GM12878 (cell line): ENCODE data around the gene CD48. TPM values are rescaled to one million over a fixed set of nuclear protein-coding genes. Genes with fewer than 3 reads are reported as not detected.

ENCODE experiments used
- ASH2L ChIP-seq: fragments of 300-600, 200-600 bp; sonication (generic); IDR thresholded peaks from 2 replicates; pipeline ENCODE4 v1.6.1; 2017; ENCODE audit warnings: low read depth, mild to moderate bottlenecking, borderline replicate concordance
- BCL11A ChIP-seq: IDR thresholded peaks from 2 replicates; pipeline ENCODE4 v1.6.1; 2011; ENCODE audit warnings: low read depth, low read length
- BHLHE40 ChIP-seq, 2 experiments: fragments of 450-650 bp in 1 of 2; IDR thresholded peaks; 2 replicates each; pipeline ENCODE4 v1.6.1; 2011 to 2017; ENCODE audit warnings: low read depth in 2 of 2, borderline replicate concordance in 1 of 2, improper control_type of control experiment in 1 of 2, low read length in 1 of 2, mild to moderate bottlenecking in 1 of 2
- CBX3 ChIP-seq: fragments of 200-600 bp; sonication (generic); IDR thresholded peaks from 2 replicates; pipeline ENCODE4 v1.6.1; 2016; ENCODE audit warnings: low read depth, borderline replicate concordance
- CHD2 ChIP-seq: IDR thresholded peaks from 2 replicates; pipeline ENCODE4 v1.6.1; 2011; ENCODE audit warnings: low read depth, low read length, improper control_type of control experiment, borderline replicate concordance
- CTCF ChIP-seq, 3 experiments: IDR thresholded peaks in 2 of 3; conservative IDR thresholded peaks in 1 of 3; 2 replicates each; pipeline ENCODE4 v1.5.1; 2011; ENCODE audit warnings: low read depth in 3 of 3, low read length in 3 of 3, mild to moderate bottlenecking in 3 of 3, control low read depth in 2 of 3, moderate library complexity in 2 of 3, inconsistent platforms in 1 of 3, mixed read lengths in 1 of 3; ENCODE audit not compliant: control insufficient read depth in 2 of 3, insufficient read depth in 1 of 3; ENCODE audit errors: extremely low read depth in 1 of 3
- E2F4 ChIP-seq: IDR thresholded peaks from 2 replicates; pipeline ENCODE4 v1.6.1; 2012; ENCODE audit warnings: low read depth, low read length, improper control_type of control experiment
- E2F8 ChIP-seq: fragments of 450-650 bp; IDR thresholded peaks from 2 replicates; pipeline ENCODE4 v1.6.1; 2018; ENCODE audit warnings: mild to moderate bottlenecking, low read depth, moderate library complexity; ENCODE audit not compliant: partially characterized antibody
- HDAC6 ChIP-seq: fragments of 200-600 bp; sonication (generic); IDR thresholded peaks from one replicate; pipeline ENCODE4 v1.8.0; 2017; ENCODE audit warnings: antibody characterized with exemption; ENCODE audit not compliant: unreplicated experiment
- HDGF ChIP-seq: fragments of 450-650 bp; IDR thresholded peaks from 2 replicates; pipeline ENCODE4 v1.6.1; 2016; ENCODE audit warnings: antibody characterized with exemption
- NRF1 ChIP-seq: conservative IDR thresholded peaks from 2 replicates; pipeline ENCODE4 v1.6.1; 2011; ENCODE audit warnings: mild to moderate bottlenecking, low read depth, low read length, improper control_type of control experiment
- POLR2AphosphoS2 ChIP-seq: IDR thresholded peaks from 2 replicates; pipeline ENCODE4 v1.6.1; 2011; ENCODE audit warnings: low read depth, mild to moderate bottlenecking, low read length, improper control_type of control experiment, moderate library complexity
- RAD51 ChIP-seq: fragments of 450-650 bp; IDR thresholded peaks from 2 replicates; pipeline ENCODE4 v1.6.1; 2016; ENCODE audit warnings: moderate library complexity, mild to moderate bottlenecking, inconsistent platforms
- SIN3A ChIP-seq: IDR thresholded peaks from 2 replicates; pipeline ENCODE4 v1.6.1; 2012; ENCODE audit warnings: low read depth, low read length, improper control_type of control experiment
- SIX5 ChIP-seq: IDR thresholded peaks from 2 replicates; pipeline ENCODE4 v1.6.1; 2011; ENCODE audit warnings: mild to moderate bottlenecking, low read depth, low read length, moderate library complexity; ENCODE audit not compliant: severe bottlenecking
- SPI1 ChIP-seq: IDR thresholded peaks from 2 replicates; pipeline ENCODE4 v1.6.1; 2011; ENCODE audit warnings: low read depth, mild to moderate bottlenecking, low read length, moderate library complexity, borderline replicate concordance; ENCODE audit not compliant: insufficient read depth
- TAF1 ChIP-seq: IDR thresholded peaks from 2 replicates; pipeline ENCODE4 v1.6.1; 2011; ENCODE audit warnings: mild to moderate bottlenecking, low read depth, low read length, borderline replicate concordance
- USF1 ChIP-seq: IDR thresholded peaks from 2 replicates; pipeline ENCODE4 v1.6.1; 2011; ENCODE audit warnings: borderline replicate concordance, low read depth, mild to moderate bottlenecking, moderate library complexity, mixed read lengths, low read length; ENCODE audit not compliant: insufficient read depth; ENCODE audit errors: extremely low read length
- ZNF622 ChIP-seq: fragments of 450-650 bp; IDR thresholded peaks from 2 replicates; pipeline ENCODE4 v1.6.1; 2017; ENCODE audit warnings: mild to moderate bottlenecking, inconsistent platforms
- ZZZ3 ChIP-seq: IDR thresholded peaks from 2 replicates; pipeline ENCODE4 v1.6.1; 2011; ENCODE audit warnings: low read depth; ENCODE audit not compliant: control insufficient read depth, insufficient read length
- polyA plus RNA-seq, 11 experiments: library from polyadenylated mRNA; depleted of rRNA in 4 of 11; unstranded in 6 of 11; stranded (reverse) in 5 of 11; fragments of >200 nt; fragmentation: Nextera tagmentation in 4 of 11; fragmentation: Illumina TruSeq in 1 of 11; extraction: Ambion mirVana in 4 of 11; extraction: Trizol in 1 of 11; gene quantifications; 1 replicate in 1 of 11; 2 replicates in 10 of 11; pipeline versions ENCODE4 v1.2.1 to v1.2.3, GENCODE V29; 2011 to 2016; ENCODE audit warnings: inconsistent platforms in 2 of 11, missing spikeins in 2 of 11, low read depth in 1 of 11
- total RNA-seq, 4 experiments: library from RNA; depleted of rRNA in 3 of 4; stranded (reverse); fragments of >200 nt in 3 of 4; fragmentation: Illumina TruSeq in 1 of 4; extraction: Trizol in 1 of 4; gene quantifications; 2 replicates each; pipeline versions ENCODE4 v1.2.1 to v1.2.3, GENCODE V29; 2013 to 2021

Gene CD48
- total and polyA plus RNA-seq, 10 of the 15 experiments (the other 5 are each of a cell fraction or from before 2014, with no cell fraction given), result 302 to 1,315 (median 430) TPM

- TF ChIP-seq SPI1, result peak; percentile 80
- no peak for TF ChIP-seq HDGF
- TF ChIP-seq HDAC6, result no peak
- TF ChIP-seq USF1, result no peak
- TF ChIP-seq ZNF622, result no peak
- TF ChIP-seq RAD51, result 0 out of 2 replicates have a peak, but pooled peaks have one; percentile 7
- peak; percentile 61; the same call in 1 of the 2 replicates for TF ChIP-seq CHD2
- TF ChIP-seq SIN3A, result no peak
- TF ChIP-seq BHLHE40 (IDR thresholded peaks at IDR 0.05; ENCODE audit: borderline replicate concordance in 1 of 2, low read depth in 2 of 2, low read length in 1 of 2), result peak; percentile 45 to 65; a peak in 2 of 4 replicates
- peak; percentile 84 for TF ChIP-seq POLR2AphosphoS2
- no peak for TF ChIP-seq E2F8
- no peak for TF ChIP-seq CBX3
- no peak for TF ChIP-seq ZZZ3
- no peak for TF ChIP-seq NRF1
- TF ChIP-seq TAF1, result no peak
- no peak for TF ChIP-seq ASH2L
- TF ChIP-seq SIX5, result no peak
- TF ChIP-seq E2F4, result no peak
- TF ChIP-seq BCL11A, result peak; percentile 76
- no peak; a peak in 1 of 6 replicates for TF ChIP-seq CTCF (IDR thresholded peaks at IDR 0.05 in 2 of 3, conservative IDR thresholded peaks at IDR 0.05 in 1 of 3; ENCODE audit: control insufficient read depth in 2 of 3, extremely low read depth in 1 of 3, insufficient read depth in 1 of 3, low read depth in 3 of 3, low read length in 3 of 3)
Observed at GRCh38 chr1:160744199-160744851, 32.7 kb upstream of the CD48 start (continued).
